HG02938 (cell line): Measurements from ENCODE around the gene CYLD.

ENCODE experiments used
- ATAC-seq: cut with Tn5 transposase; IDR thresholded peaks from one replicate; pipeline ENCODE4 v1.9.1; 2021; ENCODE audit warnings: mild to moderate bottlenecking, moderate library complexity; ENCODE audit not compliant: unreplicated experiment

CYLD gene

DNA sequence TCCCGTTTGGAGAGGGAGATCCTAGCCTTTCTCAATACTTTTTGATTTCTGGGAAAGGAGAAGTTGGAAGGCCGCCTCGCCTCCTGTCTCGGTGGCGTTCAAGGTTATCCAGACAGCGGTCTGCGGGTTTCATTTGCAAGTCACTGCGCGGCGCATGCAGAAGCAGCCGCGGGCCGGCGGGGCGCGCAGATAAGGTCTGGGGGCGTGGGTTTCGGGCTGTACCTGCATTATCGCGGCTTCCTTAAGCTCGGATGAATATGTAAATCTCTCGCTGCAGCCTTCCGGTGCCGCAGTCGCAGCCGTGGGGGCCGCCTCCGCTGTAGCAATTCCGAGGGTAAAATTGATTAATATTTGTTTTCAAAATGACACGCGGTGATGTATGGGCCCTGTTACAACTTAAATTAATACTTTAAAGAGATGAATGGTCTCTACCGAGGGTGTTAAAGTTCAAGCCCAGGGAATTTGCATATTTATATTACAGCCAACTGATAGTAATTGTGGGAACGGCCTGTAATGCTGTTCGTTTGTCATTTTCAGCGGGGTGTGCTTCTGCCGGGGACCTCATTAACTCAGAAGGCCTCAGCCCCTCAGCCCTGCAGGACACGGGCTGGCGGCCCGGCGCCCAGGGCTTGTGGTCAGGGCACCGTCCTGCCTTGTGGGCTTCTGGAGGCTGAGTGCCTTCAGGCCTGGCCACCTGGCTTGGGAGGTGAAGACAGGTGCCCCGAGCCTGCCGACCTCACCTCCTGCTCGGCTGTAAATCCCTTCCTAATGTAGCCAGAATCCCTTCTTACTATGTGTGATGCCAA is 99.4 kb downstream of the CYLD start:
- no peak for ATAC-seq

GRCh38 chr16:50842013-50842505 is 100.2 kb downstream of the CYLD start:
- ATAC-seq: no peak

DNA sequence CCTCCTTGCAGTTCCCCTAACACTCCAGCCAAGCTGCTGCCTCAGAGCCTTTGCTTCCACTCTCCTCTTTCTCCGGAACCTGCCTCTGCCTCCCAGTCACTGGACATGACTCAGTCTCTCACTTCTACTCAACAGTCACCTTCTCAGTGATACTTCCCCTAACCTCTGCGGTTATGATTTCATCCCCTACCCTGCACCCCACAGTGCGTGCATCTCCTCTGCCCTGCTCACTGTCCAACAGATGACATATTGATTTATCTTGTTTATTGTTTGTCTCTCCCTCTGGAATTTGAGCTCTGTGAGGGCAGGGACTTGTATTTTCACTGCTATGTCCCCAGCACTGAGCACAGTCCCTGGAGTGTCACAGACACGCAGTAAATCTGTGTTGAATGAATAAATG is 100.7 kb downstream of the CYLD start:
- ATAC-seq: no peak

- no peak for ATAC-seq
Measured at GRCh38 chr16:50844840-50845239, 103.0 kb downstream of the CYLD start.

DNA sequence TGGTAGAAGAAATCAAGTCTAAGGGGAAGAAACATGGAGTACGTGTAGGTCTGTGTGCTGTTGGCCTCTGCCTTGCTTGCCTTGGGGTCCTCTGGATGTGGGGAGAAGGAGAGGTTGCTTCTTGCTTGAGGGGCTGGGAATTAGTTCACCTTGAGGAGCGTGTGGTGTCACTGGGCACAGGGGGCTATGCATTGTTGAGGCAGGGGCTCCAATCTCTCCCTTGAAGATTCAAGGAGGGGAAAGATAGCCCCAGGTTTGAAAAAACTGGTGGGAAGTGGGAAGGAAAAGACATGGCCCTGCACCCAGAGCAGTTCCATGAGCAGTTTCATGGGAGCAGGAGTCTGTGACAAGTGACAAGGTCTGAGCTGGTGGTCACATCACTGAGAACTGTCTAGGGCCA is 103.4 kb downstream of the CYLD start:
- no peak for ATAC-seq

DNA sequence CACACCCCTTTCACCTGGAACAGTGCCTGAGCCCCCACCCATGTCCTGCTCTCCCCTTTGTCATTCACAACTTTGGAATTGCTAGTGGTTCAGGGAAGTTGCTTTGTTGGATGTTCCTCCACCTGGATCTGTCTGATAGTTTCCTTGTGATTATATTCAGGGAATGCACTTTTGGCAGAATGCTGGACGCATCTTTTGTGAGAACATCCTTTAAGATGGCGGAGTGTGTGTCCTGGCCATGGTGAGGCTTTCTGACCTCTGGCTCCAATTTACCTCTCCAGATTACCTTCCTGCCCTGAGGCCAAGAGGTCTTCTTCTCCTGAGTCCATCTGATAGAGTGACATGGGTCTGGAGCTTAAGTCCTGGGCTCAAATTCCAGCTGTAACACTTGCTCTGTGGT is 104.6 kb downstream of the CYLD start:
- no peak for ATAC-seq

DNA sequence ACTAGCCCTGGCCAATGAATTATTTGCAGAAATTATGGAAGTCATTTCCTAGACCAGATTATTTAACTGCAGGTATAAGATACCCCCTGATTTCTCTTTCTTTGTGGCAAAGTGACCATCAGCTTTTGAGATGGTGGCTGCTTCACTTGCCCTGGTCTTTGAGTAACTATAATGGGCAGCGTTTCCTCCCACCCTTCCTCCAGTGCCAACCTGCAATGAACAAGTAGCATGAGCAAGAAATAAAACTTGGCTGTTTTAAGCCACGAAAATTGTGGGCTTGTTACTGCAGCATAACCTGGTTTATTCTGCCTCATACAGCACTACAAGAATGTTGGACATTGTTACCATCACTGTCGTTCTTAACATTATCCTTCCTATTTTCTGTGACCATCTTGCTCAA is 105.3 kb downstream of the CYLD start:
- ATAC-seq: no peak

DNA sequence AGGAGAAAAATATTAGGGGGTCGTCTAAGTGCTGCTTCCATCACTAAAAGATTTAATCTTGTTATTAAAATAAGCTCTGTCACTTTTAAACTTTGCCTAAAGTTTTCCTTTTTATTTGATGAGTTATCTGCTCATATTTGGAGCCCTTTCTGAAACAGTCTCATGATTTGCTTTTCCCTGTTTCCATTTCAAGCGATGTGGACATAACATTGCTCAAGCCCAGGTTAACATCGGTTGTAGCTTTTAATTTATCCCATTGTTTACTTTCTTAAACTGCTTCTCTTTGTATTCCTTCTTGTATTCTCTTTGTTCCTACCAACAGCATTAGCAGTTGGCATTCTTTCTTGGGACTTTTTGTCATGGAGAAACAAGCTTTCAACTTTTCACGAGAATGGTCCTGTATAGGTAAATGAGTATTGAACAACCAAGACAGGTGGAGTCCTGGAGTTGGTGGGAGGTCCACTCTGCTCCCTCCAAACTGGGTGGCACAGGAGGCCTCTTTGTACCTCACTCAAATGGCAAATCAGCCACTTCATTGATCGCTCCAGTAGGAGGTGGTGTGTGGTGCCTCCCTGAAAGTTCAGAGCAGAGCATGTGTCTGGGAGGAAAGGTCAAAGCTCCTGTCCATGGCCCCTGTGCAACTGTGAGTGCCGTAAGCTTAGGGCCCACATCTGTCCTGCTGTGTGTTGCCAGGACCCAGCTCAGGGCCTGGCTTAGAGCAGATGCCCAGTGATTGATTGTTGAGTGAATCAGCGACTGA is 107.0 kb downstream of the CYLD start:
- ATAC-seq: no peak
